ENCODE data around the gene POMT1. TPM values are rescaled to one million over a fixed set of nuclear protein-coding genes. Genes with fewer than 3 reads are reported as not detected.

Gene POMT1
- total and polyA plus RNA-seq, 3 donors from 2014 or later: 99.7 to 118 (median 117) TPM

DNA sequence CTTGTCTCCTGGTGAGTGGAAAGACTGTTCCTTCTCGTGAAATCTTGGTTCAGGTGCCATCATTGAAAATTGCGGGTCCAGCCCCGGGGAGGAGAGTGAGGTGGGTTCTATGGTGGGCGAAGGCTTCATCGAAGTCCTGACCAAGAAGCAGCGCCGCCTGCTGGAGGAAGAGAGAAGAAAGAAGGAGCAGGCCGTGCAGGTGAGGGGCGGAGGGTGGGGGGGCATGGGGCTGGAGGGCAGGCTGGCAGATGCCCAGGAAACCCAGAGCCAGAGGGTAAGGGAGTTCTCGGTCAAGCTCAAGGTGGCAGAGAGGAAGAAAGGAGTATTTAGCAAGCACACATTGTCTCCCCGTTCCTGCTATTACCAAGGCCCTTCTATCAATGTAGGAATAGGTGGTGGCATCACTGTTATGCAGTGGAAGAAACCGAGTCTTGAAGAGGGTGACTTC lies 24.3 kb upstream of the POMT1 start:
- DNase-seq: peak; percentile 61
- TF ChIP-seq, protein P1, sequence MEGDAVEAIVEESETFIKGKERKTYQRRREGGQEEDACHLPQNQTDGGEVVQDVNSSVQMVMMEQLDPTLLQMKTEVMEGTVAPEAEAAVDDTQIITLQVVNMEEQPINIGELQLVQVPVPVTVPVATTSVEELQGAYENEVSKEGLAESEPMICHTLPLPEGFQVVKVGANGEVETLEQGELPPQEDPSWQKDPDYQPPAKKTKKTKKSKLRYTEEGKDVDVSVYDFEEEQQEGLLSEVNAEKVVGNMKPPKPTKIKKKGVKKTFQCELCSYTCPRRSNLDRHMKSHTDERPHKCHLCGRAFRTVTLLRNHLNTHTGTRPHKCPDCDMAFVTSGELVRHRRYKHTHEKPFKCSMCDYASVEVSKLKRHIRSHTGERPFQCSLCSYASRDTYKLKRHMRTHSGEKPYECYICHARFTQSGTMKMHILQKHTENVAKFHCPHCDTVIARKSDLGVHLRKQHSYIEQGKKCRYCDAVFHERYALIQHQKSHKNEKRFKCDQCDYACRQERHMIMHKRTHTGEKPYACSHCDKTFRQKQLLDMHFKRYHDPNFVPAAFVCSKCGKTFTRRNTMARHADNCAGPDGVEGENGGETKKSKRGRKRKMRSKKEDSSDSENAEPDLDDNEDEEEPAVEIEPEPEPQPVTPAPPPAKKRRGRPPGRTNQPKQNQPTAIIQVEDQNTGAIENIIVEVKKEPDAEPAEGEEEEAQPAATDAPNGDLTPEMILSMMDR (IDR thresholded peaks at IDR 0.05): peak in 2 of 3 experiments; percentile 20 to 59
- TF ChIP-seq POLR2A (IDR thresholded peaks at IDR 0.05): no peak
- Histone ChIP-seq H3K27me3 (no peaks in the 10 kb centered on the region), H3K36me3 (ENCODE audit: low read depth, missing control alignments) (no peaks in the 10 kb centered on the region), H3K4me3 (no peak overlapping the region), H3K4me1 (no peaks in the 10 kb centered on the region), H3K9me3 (no peaks in the 10 kb centered on the region), H3K27ac (no peak overlapping the region)
- WGBS, 2 donors: 57 to 59% methylated on average over 12 of the region's 12 CpGs
- intact Hi-C loops (cut with DNase I; ENCODE audit: low total_unique reads): no loop called here

DNA sequence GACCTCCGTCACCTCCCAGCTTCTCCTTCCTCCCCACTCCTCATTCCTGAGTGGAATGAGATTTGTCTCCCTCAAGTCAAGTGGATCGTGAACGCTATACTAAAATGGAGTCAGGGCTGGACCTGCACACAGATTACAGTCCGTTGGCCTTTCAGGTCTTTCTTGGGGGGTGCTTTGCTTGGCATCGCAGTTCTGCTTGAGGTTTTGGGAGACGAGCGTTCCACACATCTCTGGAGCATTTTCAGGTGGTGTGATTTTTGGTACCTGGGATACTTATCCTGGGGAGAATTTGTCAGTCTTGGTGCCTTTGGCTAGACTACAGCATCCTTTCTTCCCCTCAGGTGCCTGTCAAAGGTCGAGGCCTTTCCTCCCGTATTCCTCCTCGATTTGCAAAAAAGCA lies 23.8 kb upstream of the POMT1 start:
- no peak for TF ChIP-seq POLR2A (IDR thresholded peaks at IDR 0.05)
- TF ChIP-seq, protein P1 (IDR thresholded peaks at IDR 0.05): no peak
- H3K27ac ChIP-seq: no peak overlapping the region
- no peak overlapping the region for H3K4me3 ChIP-seq
- no peaks in the 10 kb centered on the region for H3K36me3 ChIP-seq (ENCODE audit: low read depth, missing control alignments)
- no peaks in the 10 kb centered on the region for H3K9me3 ChIP-seq
- WGBS, 2 donors: 78 to 86% methylated on average over 10 of the region's 10 CpGs
- no peaks in the 10 kb centered on the region for H3K27me3 ChIP-seq
- DNase-seq: no peak
- intact Hi-C loops (cut with DNase I; ENCODE audit: low total_unique reads): no loop called here
- no peaks in the 10 kb centered on the region for H3K4me1 ChIP-seq

DNA sequence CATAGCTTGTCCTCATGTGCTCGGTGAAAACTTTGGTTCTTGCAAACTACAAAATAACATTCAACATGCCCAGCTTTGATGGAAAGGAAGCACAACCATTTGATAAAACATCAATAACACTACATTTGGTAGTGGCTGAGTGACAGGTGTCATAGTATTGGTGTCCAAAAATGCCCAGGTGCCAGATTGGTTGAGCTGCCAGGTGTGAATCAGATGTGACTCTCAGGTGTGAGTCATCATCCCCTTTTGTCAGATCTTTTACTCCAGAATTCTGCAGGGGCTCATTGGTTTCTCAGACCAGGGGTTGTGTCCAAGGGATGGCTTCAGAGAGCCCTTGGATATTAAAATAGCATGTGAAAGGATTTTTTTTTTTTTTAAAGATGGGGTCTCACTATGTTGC lies 22.5 kb upstream of the POMT1 start:
- intact Hi-C loops (cut with DNase I; ENCODE audit: low total_unique reads): no loop called here
- TF ChIP-seq, protein P1 (IDR thresholded peaks at IDR 0.05): no peak
- no peak for TF ChIP-seq POLR2A (IDR thresholded peaks at IDR 0.05)
- no peak for DNase-seq
- Histone ChIP-seq H3K27me3 (no peaks in the 10 kb centered on the region), H3K4me1 (no peaks in the 10 kb centered on the region), H3K36me3 (ENCODE audit: low read depth, missing control alignments) (no peaks in the 10 kb centered on the region), H3K9me3 (no peaks in the 10 kb centered on the region), H3K27ac (no peak overlapping the region), H3K4me3 (no peak overlapping the region)
- 46 to 63% methylated on average over 1 of the region's 1 CpG for WGBS, 2 donors

DNA sequence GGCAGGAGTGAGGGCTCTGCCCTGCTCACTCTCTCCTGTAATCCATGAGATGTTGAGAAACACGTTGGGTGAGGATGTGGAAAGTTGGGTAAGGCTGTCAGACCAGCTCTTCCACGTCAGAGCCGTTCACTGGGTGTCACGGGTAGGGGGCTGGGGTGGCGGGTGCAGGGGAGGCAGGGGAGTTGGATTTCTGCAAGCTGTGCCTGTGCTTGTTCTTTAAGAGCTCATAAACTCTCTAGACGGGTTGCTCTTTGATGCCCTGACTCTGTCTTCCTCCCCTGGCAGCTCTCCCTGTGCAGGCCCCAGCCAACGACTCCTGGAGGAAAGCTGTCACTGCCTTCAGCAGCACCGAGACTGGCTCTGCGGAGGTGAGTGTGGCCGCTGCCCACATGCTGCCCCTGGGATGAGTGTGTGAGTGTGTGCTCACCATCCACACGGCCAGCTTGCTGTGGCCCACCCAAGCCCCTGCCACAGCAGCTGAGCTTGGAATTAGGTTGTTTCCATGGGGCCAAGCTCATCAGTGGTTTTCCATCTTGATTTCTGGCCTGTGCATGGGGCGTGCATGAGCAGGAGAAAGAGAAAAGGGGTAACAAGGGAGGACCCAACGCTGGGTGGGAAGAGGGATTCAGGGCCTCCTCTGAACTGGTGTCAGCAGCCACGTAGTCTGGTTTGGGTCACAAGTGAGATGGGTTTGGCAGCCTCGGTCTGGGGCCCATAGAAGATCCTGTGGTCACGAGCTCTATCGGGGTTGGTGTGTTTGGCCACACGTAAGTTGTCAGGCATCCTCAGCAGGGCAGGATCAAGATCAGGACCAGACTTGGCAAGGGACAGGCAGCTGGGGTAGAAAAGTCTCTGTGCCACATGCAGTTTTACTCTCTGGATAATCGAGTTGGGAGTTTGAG lies 21.0 kb upstream of the POMT1 start:
- Histone ChIP-seq H3K4me1 (no peaks in the 10 kb centered on the region), H3K36me3 (ENCODE audit: low read depth, missing control alignments) (no peaks in the 10 kb centered on the region), H3K27ac (no peak overlapping the region), H3K27me3 (no peaks in the 10 kb centered on the region), H3K4me3 (no peak overlapping the region), H3K9me3 (no peaks in the 10 kb centered on the region)
- DNase-seq: no peak
- intact Hi-C loops (cut with DNase I; ENCODE audit: low total_unique reads): no loop called here
- WGBS, 2 donors: 78 to 85% methylated on average over 14 to 19 of the region's 19 CpGs
- TF ChIP-seq, protein P1 (IDR thresholded peaks at IDR 0.05): no peak
- TF ChIP-seq POLR2A (IDR thresholded peaks at IDR 0.05): no peak

Measured in testis (tissue), 3 donors.